Mesothelial cell of epicardium (in vitro differentiated cells): ENCODE measurements around the gene IQCN. TPM values are rescaled to one million over a fixed set of nuclear protein-coding genes. Genes with fewer than 3 reads are reported as not detected.
"Not testable (repeated sequence)": the region's sequence is repeated elsewhere in the genome, so short reads cannot be mapped to it uniquely, and the experiment has no call there.

Experiments
- DNase-seq, 2 experiments: peaks; one replicate each; pipeline ENCODE4 v3.0.0; 2021; ENCODE audit warnings: low spot score in 2 of 2; ENCODE audit not compliant: unreplicated experiment in 2 of 2
- H3K27ac Mint-ChIP-seq: 2 replicates; pipeline ENCODE4 v1.8.0; 2021; ENCODE audit warnings: mixed read lengths
- H3K27me3 Mint-ChIP-seq: 2 replicates; pipeline ENCODE4 v1.8.0; 2021; ENCODE audit warnings: low read depth, mixed read lengths
- H3K36me3 Mint-ChIP-seq: 2 replicates; pipeline ENCODE4 v1.8.0; 2021; ENCODE audit warnings: mixed read lengths
- H3K4me1 Mint-ChIP-seq: 2 replicates; pipeline ENCODE4 v1.8.0; 2021; ENCODE audit warnings: mixed read lengths
- H3K4me3 Mint-ChIP-seq: 2 replicates; pipeline ENCODE4 v1.8.0; 2021; ENCODE audit warnings: mild to moderate bottlenecking, moderate library complexity, mixed read lengths
- H3K9me3 Mint-ChIP-seq: 2 replicates; pipeline ENCODE4 v1.8.0; 2021; ENCODE audit warnings: mixed read lengths
- CTCF ChIP-seq: fragments of 200-600 bp; sonication (generic); IDR thresholded peaks from one replicate; pipeline ENCODE4 v1.5.0; 2021; ENCODE audit warnings: antibody characterized with exemption; ENCODE audit not compliant: unreplicated experiment
- microRNA-seq: library from miRNA; unstranded; fragments of <30 nt; microRNA quantifications from one replicate; pipeline ENCODE4 v1.2.0, GENCODE V29; 2021; ENCODE audit warnings: inconsistent platforms, mixed read lengths
- total RNA-seq: library from RNA; stranded (reverse); gene quantifications from 3 replicates; pipeline ENCODE4 v1.2.1, GENCODE V29; 2021

Gene IQCN
- total RNA-seq, 1 donor from 2014 or later = 17.1 TPM

GRCh38 chr19:18216789-18217188, 57.5 kb downstream of the IQCN start:
- Mint-ChIP-seq H3K27ac (no peak overlapping the region), H3K4me1 (peaks cover 3% of the 10 kb centered on the region), H3K4me3 (no peak overlapping the region), H3K9me3 (no peaks in the 10 kb centered on the region), H3K27me3 (peaks cover 19% of the 10 kb centered on the region), H3K36me3 (no peaks in the 10 kb centered on the region)
- no peak for TF ChIP-seq CTCF
- no peak for DNase-seq

- DNase-seq = no peak
These were observed 59.3 kb downstream of the IQCN start for GRCh38 chr19:18214779-18215433.

GRCh38 chr19:18211683-18212082, 62.6 kb downstream of the IQCN start:
- Mint-ChIP-seq H3K4me3 (no peak overlapping the region), H3K36me3 (no peaks in the 10 kb centered on the region), H3K27ac (no peak overlapping the region), H3K4me1 (peaks cover 6% of the 10 kb centered on the region), H3K9me3 (no peaks in the 10 kb centered on the region), H3K27me3 (peaks cover 7% of the 10 kb centered on the region)
- no peak for DNase-seq
- TF ChIP-seq CTCF = no peak

More at GRCh38 chr19:18214779-18215433, 59.3 kb downstream of the IQCN start:
- Mint-ChIP-seq H3K4me1 (no peaks in the 10 kb centered on the region), H3K4me3 (no peak overlapping the region), H3K27ac (no peak overlapping the region), H3K27me3 (peaks cover 13% of the 10 kb centered on the region), H3K9me3 (no peaks in the 10 kb centered on the region), H3K36me3 (no peaks in the 10 kb centered on the region)
- no peak for TF ChIP-seq CTCF

GRCh38 chr19:18209912-18210311, 64.3 kb downstream of the IQCN start:
- H3K36me3 Mint-ChIP-seq, H3K27me3 Mint-ChIP-seq, DNase-seq, H3K9me3 Mint-ChIP-seq, H3K4me1 Mint-ChIP-seq, H3K27ac Mint-ChIP-seq, H3K4me3 Mint-ChIP-seq: not testable (repeated sequence)

GRCh38 chr19:18208098-18208951, 65.9 kb downstream of the IQCN start:
- Mint-ChIP-seq H3K36me3 (no peaks in the 10 kb centered on the region), H3K4me1 (peaks cover 13% of the 10 kb centered on the region), H3K27ac (peak overlapping the region; percentile 25), H3K27me3 (peaks cover 7% of the 10 kb centered on the region), H3K9me3 (no peaks in the 10 kb centered on the region), H3K4me3 (no peak overlapping the region)
- TF ChIP-seq CTCF = peak; percentile 56
- no peak for DNase-seq

Small RNA genes lying within 50 kb of the gene (microRNA-seq; reads per million reads assigned to microRNA genes)
- gene MIR3188 = 11.1 reads per million, percentile 34 among the genes with 10 or more reads in this experiment

Other genes with a start within 250 kb of the IQCN start
- gene IL12RB1, start 187.5 kb downstream of the IQCN start, total RNA-seq = not detected in 3 replicates
- 15.0 to 17.0 TPM (median 16.0 TPM) in 3 replicates for gene MAST3, start 176.7 kb downstream of the IQCN start, total RNA-seq
- 90.4 to 95.5 TPM (median 94.7 TPM) in 3 replicates for gene PIK3R2, start 121.3 kb downstream of the IQCN start, total RNA-seq
- 0.32 to 2.0 TPM (median 0.36 TPM) in 3 replicates for gene IFI30, start 100.6 kb downstream of the IQCN start, total RNA-seq
- gene MPV17L2, start 81.2 kb downstream of the IQCN start, total RNA-seq = 7.7 to 9.5 TPM (median 8.2 TPM) in 3 replicates
- 5.9 to 6.7 TPM (median 6.4 TPM) in 3 replicates for gene RAB3A, start 70.4 kb downstream of the IQCN start, total RNA-seq
- gene PDE4C, start 48.0 kb downstream of the IQCN start, total RNA-seq = 0.70 to 1.4 TPM (median 0.93 TPM) in 3 replicates
- 274 to 284 TPM (median 276 TPM) in 3 replicates for gene JUND, start 7.2 kb upstream of the IQCN start, total RNA-seq
- 112 to 119 TPM (median 114 TPM) in 3 replicates for gene LSM4, start 48.6 kb upstream of the IQCN start, total RNA-seq
- 22.6 to 24.3 TPM (median 23.2 TPM) in 3 replicates for gene PGPEP1, start 66.1 kb upstream of the IQCN start, total RNA-seq
- 3.2 to 4.7 TPM (median 3.9 TPM) in 3 replicates for gene GDF15, start 111.7 kb upstream of the IQCN start, total RNA-seq
- 0.18 to 0.29 TPM in 2 of 3 replicates, not detected in the other for gene LRRC25, start 123.2 kb upstream of the IQCN start, total RNA-seq
- gene SSBP4, start 144.9 kb upstream of the IQCN start, total RNA-seq = 120 to 123 TPM (median 121 TPM) in 3 replicates
- 795 to 833 TPM (median 826 TPM) in 3 replicates for gene ISYNA1, start 163.7 kb upstream of the IQCN start, total RNA-seq
- gene ELL, start 247.6 kb upstream of the IQCN start, total RNA-seq = 16.4 to 19.2 TPM (median 18.7 TPM) in 3 replicates